ENCODE measurements around the gene IL17RB. TPM values are rescaled to one million over a fixed set of nuclear protein-coding genes. Genes with fewer than 3 reads are reported as not detected.

The IL17RB gene
- total RNA-seq, 1 donor from 2014 or later, result not detected

DNA sequence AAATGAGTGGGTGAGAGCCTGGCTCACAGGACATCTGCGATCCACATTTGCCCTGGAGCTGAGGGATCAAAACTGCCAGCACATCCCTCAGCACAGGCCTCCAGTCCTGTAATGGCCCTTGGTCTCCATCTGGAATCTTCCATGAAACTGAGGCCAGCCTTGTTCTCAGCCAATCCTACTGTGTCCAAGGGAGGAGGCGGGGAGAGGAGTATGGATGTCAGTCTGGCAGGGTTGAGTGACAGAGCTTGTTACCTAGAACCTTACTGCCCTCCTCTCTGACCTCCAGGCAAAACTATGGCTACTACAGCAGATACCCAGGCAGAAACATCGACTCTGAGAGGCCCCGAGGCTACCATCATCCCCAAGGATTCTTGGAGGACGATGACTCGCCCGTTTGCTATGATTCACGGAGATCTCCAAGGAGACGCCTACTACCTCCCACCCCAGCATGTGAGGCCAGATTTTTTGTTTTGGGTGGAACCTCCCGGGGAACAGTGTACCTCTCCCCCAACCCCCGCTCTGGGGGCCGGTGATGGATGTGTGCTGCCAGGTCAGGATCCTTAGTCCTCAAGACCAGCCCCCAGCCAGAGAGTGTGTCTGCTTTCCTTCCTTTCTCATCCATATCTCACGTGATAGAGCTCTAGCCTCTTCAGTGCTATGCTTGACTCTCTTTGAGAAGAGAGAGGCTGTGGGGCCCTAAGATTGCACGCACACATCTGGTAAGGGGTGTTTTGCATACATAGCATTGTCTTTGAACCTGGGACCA is 41.5 kb upstream of the IL17RB start:
- Histone ChIP-seq H3K9me3 (no peaks in the 10 kb centered on the region), H3K27ac (no peak overlapping the region), H3K36me3 (no peaks in the 10 kb centered on the region), H3K4me1 (peaks cover 17% of the 10 kb centered on the region), H3K4me3 (no peak overlapping the region), H3K27me3 (no peaks in the 10 kb centered on the region)
- intact Hi-C loops (cut with DNase I), result no loop called here
- TF ChIP-seq POLR2A (IDR thresholded peaks at IDR 0.05) (no peak), POLR2AphosphoS5 (IDR thresholded peaks at IDR 0.05; ENCODE audit: insufficient read depth in 1 of 2, low read depth in 1 of 2) (no peak)
- TF ChIP-seq, protein P1, sequence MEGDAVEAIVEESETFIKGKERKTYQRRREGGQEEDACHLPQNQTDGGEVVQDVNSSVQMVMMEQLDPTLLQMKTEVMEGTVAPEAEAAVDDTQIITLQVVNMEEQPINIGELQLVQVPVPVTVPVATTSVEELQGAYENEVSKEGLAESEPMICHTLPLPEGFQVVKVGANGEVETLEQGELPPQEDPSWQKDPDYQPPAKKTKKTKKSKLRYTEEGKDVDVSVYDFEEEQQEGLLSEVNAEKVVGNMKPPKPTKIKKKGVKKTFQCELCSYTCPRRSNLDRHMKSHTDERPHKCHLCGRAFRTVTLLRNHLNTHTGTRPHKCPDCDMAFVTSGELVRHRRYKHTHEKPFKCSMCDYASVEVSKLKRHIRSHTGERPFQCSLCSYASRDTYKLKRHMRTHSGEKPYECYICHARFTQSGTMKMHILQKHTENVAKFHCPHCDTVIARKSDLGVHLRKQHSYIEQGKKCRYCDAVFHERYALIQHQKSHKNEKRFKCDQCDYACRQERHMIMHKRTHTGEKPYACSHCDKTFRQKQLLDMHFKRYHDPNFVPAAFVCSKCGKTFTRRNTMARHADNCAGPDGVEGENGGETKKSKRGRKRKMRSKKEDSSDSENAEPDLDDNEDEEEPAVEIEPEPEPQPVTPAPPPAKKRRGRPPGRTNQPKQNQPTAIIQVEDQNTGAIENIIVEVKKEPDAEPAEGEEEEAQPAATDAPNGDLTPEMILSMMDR (IDR thresholded peaks at IDR 0.05), result no peak
- DNase-seq (ENCODE audit: extremely low spot score in 2 of 2), result no peak

- Histone ChIP-seq H3K27me3 (no peaks in the 10 kb centered on the region), H3K4me3 (no peak overlapping the region), H3K27ac (no peak overlapping the region), H3K36me3 (no peaks in the 10 kb centered on the region), H3K4me1 (peaks cover 9% of the 10 kb centered on the region), H3K9me3 (no peaks in the 10 kb centered on the region)
- no peak for DNase-seq (ENCODE audit: extremely low spot score in 2 of 2)
- TF ChIP-seq POLR2A (IDR thresholded peaks at IDR 0.05), result no peak
- TF ChIP-seq, protein P1 (IDR thresholded peaks at IDR 0.05), result no peak
- TF ChIP-seq POLR2AphosphoS5 (IDR thresholded peaks at IDR 0.05; ENCODE audit: insufficient read depth in 1 of 2, low read depth in 1 of 2), result no peak
- intact Hi-C loops (cut with DNase I), result no loop called here
Measured at GRCh38 chr3:53805463-53806159, 40.8 kb upstream of the IL17RB start.

DNA sequence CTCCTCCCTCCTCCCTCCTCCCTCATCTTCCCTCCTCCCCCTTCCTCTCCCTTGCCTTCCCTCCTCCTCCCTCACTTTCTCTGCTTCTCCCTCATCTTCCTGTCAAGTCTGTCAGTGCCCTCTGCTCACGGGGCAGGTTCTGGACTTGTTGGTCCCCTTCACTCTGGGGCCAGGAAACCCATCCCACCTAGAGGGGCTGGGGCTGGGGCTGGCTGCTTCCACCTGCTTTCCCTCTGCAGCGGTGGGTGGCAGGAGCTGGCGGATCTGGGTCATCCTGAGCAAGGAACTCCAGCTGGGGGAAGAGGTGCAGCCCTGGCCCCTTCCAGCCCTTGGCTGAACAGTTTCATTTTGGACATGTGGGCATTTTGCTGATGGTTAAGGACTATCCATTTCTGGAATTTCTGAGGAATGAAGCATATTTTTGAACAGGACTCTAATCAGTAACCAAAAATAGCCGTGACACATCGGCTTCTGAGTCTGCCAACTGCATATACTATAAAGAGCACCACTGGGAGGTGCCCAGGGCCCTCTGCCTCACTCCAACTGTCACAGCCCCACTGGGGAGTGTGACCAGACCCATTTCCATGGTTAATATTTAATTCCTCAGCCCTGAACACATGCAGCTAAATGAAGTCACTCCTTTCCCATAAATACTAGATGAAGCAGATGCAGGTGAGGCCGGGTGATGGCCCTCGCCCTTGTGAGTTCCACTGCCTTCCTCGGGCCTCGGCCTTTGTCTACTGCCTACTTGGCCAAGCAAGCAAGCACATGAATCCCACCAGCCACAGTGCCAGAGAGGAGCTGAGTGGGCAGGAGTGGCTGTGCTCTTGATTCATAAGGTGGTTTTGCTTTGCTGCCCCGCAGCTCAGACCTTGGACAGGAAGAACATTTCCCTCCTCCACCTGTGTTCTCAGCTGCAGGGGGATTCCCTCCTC is 39.9 kb upstream of the IL17RB start:
- H3K9me3 ChIP-seq, result no peaks in the 10 kb centered on the region
- no peak overlapping the region for H3K4me3 ChIP-seq
- TF ChIP-seq, protein P1 (IDR thresholded peaks at IDR 0.05), result no peak
- intact Hi-C loops (cut with DNase I), result no loop called here
- no peak for DNase-seq (ENCODE audit: extremely low spot score in 2 of 2)
- no peaks in the 10 kb centered on the region for H3K27me3 ChIP-seq
- H3K4me1 ChIP-seq, result peaks cover 9% of the 10 kb centered on the region
- H3K36me3 ChIP-seq, result no peaks in the 10 kb centered on the region
- H3K27ac ChIP-seq, result no peak overlapping the region

- intact Hi-C loops (cut with DNase I), result no loop called here
- no peaks in the 10 kb centered on the region for H3K27me3 ChIP-seq
- DNase-seq (ENCODE audit: extremely low spot score in 2 of 2), result no peak
- H3K9me3 ChIP-seq, result no peaks in the 10 kb centered on the region
- H3K4me1 ChIP-seq, result peaks cover 9% of the 10 kb centered on the region
- no peaks in the 10 kb centered on the region for H3K36me3 ChIP-seq
- no peak overlapping the region for H3K4me3 ChIP-seq
- TF ChIP-seq, protein P1 (IDR thresholded peaks at IDR 0.05), result no peak
- TF ChIP-seq POLR2AphosphoS5 (IDR thresholded peaks at IDR 0.05; ENCODE audit: insufficient read depth in 1 of 2, low read depth in 1 of 2) (no peak), POLR2A (IDR thresholded peaks at IDR 0.05) (no peak)
- no peak overlapping the region for H3K27ac ChIP-seq
Measured at GRCh38 chr3:53807117-53807810, 39.1 kb upstream of the IL17RB start.
